HepG2 (cell line): ENCODE results near the gene WNK2. TPM values are rescaled to one million over a fixed set of nuclear protein-coding genes. Genes with fewer than 3 reads are reported as not detected.

Source experiments
- ATAC-seq: fragments of 200-7000 bp; cut with Tn5 transposase; 3 replicates; pipeline ENCODE4 v1.9.1; 2020; ENCODE audit warnings: mild to moderate bottlenecking, moderate library complexity
- BruUV-seq: library from RNA; stranded (reverse); fragments of 400-500 nt; replicated peaks from 2 replicates; lab custom pipeline; 2021; lab: Mats Ljungman, UMichigan
- CTCF ChIA-PET: fragments of 300-600 bp; formaldehyde crosslinking; extraction: SDS; loops from one replicate; lab custom pipeline; 2021; ENCODE audit warnings: low total read pairs, inconsistent platforms, low intra/inter-chr PET ratio; lab: Yijun Ruan, JAX
- POLR2A ChIA-PET: fragments of 350-600 bp; sonication (Branson Sonifier 250); formaldehyde crosslinking; loops from one replicate; lab custom pipeline; 2020; ENCODE audit warnings: antibody characterized with exemption, inconsistent platforms; lab: Yijun Ruan, JAX
- DNase-seq: peaks from one replicate; pipeline ENCODE4 v3.0.0-alpha.2; 2015; ENCODE audit warnings: low spot score
- FAIRE-seq: peaks from 3 replicates; lab custom pipeline; 2011; peaks lifted over from hg19 to GRCh38; lab: Jason Lieb, UNC
- H2AFZ ChIP-seq: one replicate; pipeline ENCODE4 v1.6.1; 2011; ENCODE audit warnings: low read length, inconsistent platforms
- H3K27ac ChIP-seq: fragments of 300-600 bp; 3 replicates; pipeline ENCODE4 v1.8.0; 2011; ENCODE audit warnings: mixed run types, mild to moderate bottlenecking, mixed read lengths, low read length, inconsistent platforms; ENCODE audit not compliant: insufficient read depth; ENCODE audit errors: extremely low read length
- H3K27me3 ChIP-seq, 2 experiments: fragments of 200-600 bp in 1 of 2; 2 replicates in 1 of 2; 3 replicates in 1 of 2; pipeline versions ENCODE4 v1.6.0 to v1.8.0; 2011; ENCODE audit warnings: low read length in 2 of 2, mild to moderate bottlenecking in 2 of 2, moderate library complexity in 2 of 2, inconsistent platforms in 1 of 2; ENCODE audit not compliant: insufficient read depth in 2 of 2, control insufficient read depth in 1 of 2
- H3K36me3 ChIP-seq, 2 experiments: fragments of 200-600 bp in 1 of 2; replicated peaks in 1 of 2; 2 replicates in 1 of 2; 3 replicates in 1 of 2; pipeline versions ENCODE4 v1.5.1 to v1.8.0; 2011; ENCODE audit warnings: low read length in 2 of 2, inconsistent platforms in 1 of 2; ENCODE audit not compliant: insufficient read depth in 2 of 2, control insufficient read depth in 1 of 2
- H3K4me1 ChIP-seq: 2 replicates; pipeline ENCODE4 v1.5.1; 2012; ENCODE audit warnings: low read length, inconsistent platforms; ENCODE audit not compliant: insufficient read depth
- H3K4me2 ChIP-seq: 2 replicates; pipeline ENCODE4 v1.6.0; 2011; ENCODE audit warnings: low read depth, low read length, inconsistent platforms
- H3K4me3 ChIP-seq, 3 experiments: fragments of 200-600 bp in 1 of 3; sonication (generic), shearing (Covaris generic) in 1 of 3; replicated peaks in 1 of 3; 2 replicates each; pipeline ENCODE4 v1.5.1; 2011 to 2016; ENCODE audit warnings: low read length in 3 of 3, inconsistent platforms in 2 of 3, low read depth in 2 of 3, mild to moderate bottlenecking in 2 of 3, control low read depth in 1 of 3, mixed read lengths in 1 of 3; ENCODE audit not compliant: insufficient read depth in 1 of 3
- H3K79me2 ChIP-seq: one replicate; pipeline ENCODE4 v1.6.1; 2011; ENCODE audit warnings: low read length, inconsistent platforms; ENCODE audit not compliant: insufficient read depth
- H3K9ac ChIP-seq: 2 replicates; pipeline ENCODE4 v1.6.0; 2011; ENCODE audit warnings: mild to moderate bottlenecking, low read depth, low read length, inconsistent platforms; ENCODE audit not compliant: insufficient read depth
- H3K9me3 ChIP-seq: 2 replicates; pipeline ENCODE4 v1.5.1; 2012; ENCODE audit warnings: mild to moderate bottlenecking, low read length
- H4K20me1 ChIP-seq: 2 replicates; pipeline ENCODE4 v1.6.0; 2011; ENCODE audit warnings: inconsistent platforms, mild to moderate bottlenecking, low read length, moderate library complexity; ENCODE audit not compliant: insufficient read depth
- EP300 ChIP-seq, 3 experiments: sonication (generic) in 1 of 3; formaldehyde crosslinking in 1 of 3; IDR thresholded peaks; 2 replicates each; pipeline versions ENCODE4 v1.5.1 to v1.6.1; 2011 to 2020; ENCODE audit warnings: low read depth in 2 of 3, low read length in 2 of 3, borderline replicate concordance in 1 of 3, improper control_type of control experiment in 1 of 3, mild to moderate bottlenecking in 1 of 3, missing genetic modification reagents in 1 of 3, moderate library complexity in 1 of 3
- REST ChIP-seq, 2 experiments: IDR thresholded peaks; 2 replicates each; pipeline ENCODE4 v1.6.1; 2011 to 2012; ENCODE audit warnings: low read length in 2 of 2, borderline replicate concordance in 1 of 2, low read depth in 1 of 2, mild to moderate bottlenecking in 1 of 2, moderate library complexity in 1 of 2
- TEF ChIP-seq: sonication (generic); formaldehyde crosslinking; IDR thresholded peaks from 2 replicates; pipeline ENCODE4 v1.5.0; 2020; ENCODE audit warnings: missing genetic modification reagents
- ZKSCAN8 ChIP-seq: IDR thresholded peaks from 2 replicates; pipeline ENCODE4 v1.6.1; 2016; ENCODE audit warnings: borderline replicate concordance, missing genetic modification reagents, missing compliant biosample characterization
- WGBS: methylation state at CpG from one replicate; pipeline ENCODE4 v1.1.6; 2017; ENCODE audit warnings: low lambda C conversion rate; 5-methylcytosine and 5-hydroxymethylcytosine counted together
- in situ Hi-C: cut with HindIII; loops from 2 replicates; pipeline ENCODE4 v1.10.0; 2017; ENCODE audit warnings: low pct_unique_long_range_greater_than_20kb; ENCODE audit not compliant: extremely low pct_ligation_motif_present
- intact Hi-C: fragments of 100-400 bp; cut with micrococcal nuclease; formaldehyde crosslinking; loops from one replicate; pipeline ENCODE4 v1.10.0; 2022; ENCODE audit not compliant: unreplicated experiment
- polyA plus RNA-seq, 8 experiments: library from polyadenylated mRNA; depleted of rRNA in 3 of 8; stranded (reverse) in 7 of 8; unstranded in 1 of 8; fragments of >200 nt; fragmentation: Illumina TruSeq in 4 of 8; extraction: Trizol in 4 of 8; gene quantifications; 2 replicates each; pipeline versions ENCODE4 v1.2.1 to v1.2.3, GENCODE V29; 2011 to 2016; ENCODE audit warnings: low read depth in 4 of 8, missing spikeins in 1 of 8, mixed read lengths in 1 of 8; ENCODE audit not compliant: insufficient read depth in 1 of 8
- total RNA-seq, 5 experiments: library from RNA; depleted of rRNA; stranded (reverse); fragments of >200 nt; fragmentation: Illumina TruSeq; extraction: Trizol; gene quantifications; 2 replicates each; pipeline ENCODE4 v1.2.3, GENCODE V29; 2016; ENCODE audit warnings: low read depth in 1 of 5

Gene WNK2
- total and polyA plus RNA-seq, 2 of the 13 experiments (the other 11 are each of a cell fraction or from before 2014, with no cell fraction given), result 10.5 to 12.0 TPM

- WGBS, result 90% methylated on average over 5 of the region's 11 CpGs
- DNase-seq (no peak), ATAC-seq (no peak), FAIRE-seq (no peak)
- TF ChIP-seq EP300 (IDR thresholded peaks at IDR 0.05; ENCODE audit: low read depth in 2 of 2, low read length in 2 of 2) (no peak), EP300 (CRISPR knock-in tag; IDR thresholded peaks at IDR 0.05; ENCODE audit: borderline replicate concordance) (no peak), ZKSCAN8 (no peak), TEF (CRISPR knock-in tag) (no peak), REST (IDR thresholded peaks at IDR 0.05; ENCODE audit: borderline replicate concordance in 1 of 2, low read depth in 1 of 2, low read length in 2 of 2) (no peak)
- H3K36me3 ChIP-seq, result peaks cover 1 to 9% of the 10 kb centered on the region in 2 experiments; a peak in 1 of 5 replicates
- intact Hi-C loops, result no loop called here
- in situ Hi-C loops, result no loop called here
- no peaks in the 10 kb centered on the region for H3K9me3 ChIP-seq
- no peak overlapping the region for H2AFZ ChIP-seq
- no peak overlapping the region for H3K27ac ChIP-seq
- CTCF ChIA-PET, result no interaction called here
- POLR2A ChIA-PET, result no interaction called here
- H3K4me3 ChIP-seq, result no peak overlapping the region
- no peak overlapping the region for H3K4me2 ChIP-seq
- H3K79me2 ChIP-seq, result peaks cover 59% of the 10 kb centered on the region
- peaks cover 45% of the 10 kb centered on the region for H3K4me1 ChIP-seq
- no peak overlapping the region for H3K9ac ChIP-seq
- H4K20me1 ChIP-seq, result no peaks in the 10 kb centered on the region
- no TSS peak for BruUV-seq
- H3K27me3 ChIP-seq, result no peaks in the 10 kb centered on the region
Measured at GRCh38 chr9:93192721-93193387, 8.9 kb downstream of the WNK2 start.
